Heart left ventricle (tissue), 16 donors: Measurements from ENCODE around the gene SMIM1. TPM values are rescaled to one million over a fixed set of nuclear protein-coding genes. Genes with fewer than 3 reads are reported as not detected.
A peak's percentile ranks its signal among the peaks of the same experiment; 100 is the strongest.

Experiments used
- ATAC-seq, 4 donors: fragments of 200-7000 bp; cut with Tn5 transposase; one replicate each; pipeline ENCODE4 v1.9.1; 2020 to 2022; ENCODE audit warnings: moderate library complexity in 4 of 4, mild to moderate bottlenecking in 3 of 4, moderate number of reproducible peaks in 1 of 4
- DNase-seq, 5 donors: peaks; one replicate each; pipeline ENCODE4 v3.0.0-alpha.2; 2020
- H3K27ac ChIP-seq, 12 donors: fragments of 200-600 bp; sonication (generic) in 4 of 12; one replicate each; pipeline versions ENCODE4 v1.5.0 to v1.8.0; 2016 to 2022; ENCODE audit warnings: mild to moderate bottlenecking in 2 of 12
- H3K27me3 ChIP-seq, 9 donors: fragments of 200-600 bp; sonication (generic) in 2 of 9; one replicate each; pipeline versions ENCODE4 v1.5.1 to v1.8.0; 2016 to 2022; ENCODE audit warnings: mild to moderate bottlenecking in 3 of 9
- H3K36me3 ChIP-seq, 9 donors: fragments of 200-600 bp; sonication (generic) in 2 of 9; one replicate each; pipeline versions ENCODE4 v1.5.0 to v1.8.0; 2018 to 2022; ENCODE audit warnings: mild to moderate bottlenecking in 2 of 9
- H3K4me1 ChIP-seq, 12 donors: fragments of 200-600 bp; sonication (generic) in 4 of 12; one replicate each; pipeline versions ENCODE4 v1.5.0 to v1.8.0; 2016 to 2022; ENCODE audit warnings: mild to moderate bottlenecking in 3 of 12
- H3K4me3 ChIP-seq, 12 donors: fragments of 200-600 bp; sonication (generic) in 4 of 12; one replicate each; pipeline versions ENCODE4 v1.5.0 to v1.8.0; 2017 to 2022; ENCODE audit warnings: mild to moderate bottlenecking in 9 of 12, moderate library complexity in 4 of 12
- H3K9me3 ChIP-seq, 12 donors: fragments of 200-600 bp; sonication (generic) in 4 of 12; one replicate each; pipeline versions ENCODE4 v1.5.0 to v1.8.0; 2016 to 2022; ENCODE audit warnings: mild to moderate bottlenecking in 1 of 12
- POLR2A ChIP-seq, 2 donors: fragments of 450-650 bp; IDR thresholded peaks; one replicate each; pipeline ENCODE4 v1.6.1; 2017; ENCODE audit warnings: antibody characterized with exemption in 2 of 2, mild to moderate bottlenecking in 2 of 2, moderate library complexity in 2 of 2
- WGBS, 4 donors: extraction: QIAGEN DNeasy Blood & Tissue Kit in 2 of 4; methylation state at CpG; one replicate each; pipeline versions ENCODE4 v1.1.5 to v1.1.7; 2013 to 2018; 5-methylcytosine and 5-hydroxymethylcytosine counted together
- intact Hi-C, 10 donors: fragments of 100-400 bp; cut with DNase I; formaldehyde crosslinking; loops; one replicate each; pipeline versions ENCODE4 v1.11.1 to v1.14.2; 2022
- polyA plus RNA-seq, 2 donors: library from polyadenylated mRNA; stranded (reverse); fragments of 200-250 nt; gene quantifications; one replicate each; pipeline ENCODE4 v1.2.3, GENCODE V29; 2013
- total RNA-seq, 9 donors: library from RNA; depleted of rRNA in 2 of 9; stranded (reverse); fragments of >200 nt in 2 of 9; fragmentation: NEBNext Ultra II Directional in 3 of 9; extraction: Animal tissue kit (Norgen Biotek cat#: 25700) in 3 of 9; gene quantifications; one replicate each; pipeline versions ENCODE4 v1.1.0 to v1.2.4, GENCODE V29; 2016 to 2023
- TF ChIP-seq, protein P1 (sequence below), 12 donors: fragments of 200-600 bp; sonication (generic) in 4 of 12; IDR thresholded peaks; one replicate each; pipeline versions ENCODE4 v1.5.0 to v1.8.0; 2018 to 2022; ENCODE audit warnings: antibody characterized with exemption in 12 of 12, mild to moderate bottlenecking in 5 of 12
- donor health status: ischemic (EF 13 %, LVEDD 7.1; RV severe dilation, severe dysfunction).
- donor health status: healthy with polysubstance abuse.
- donor health status: DM: no; HTN: yes; CAD: no.
- donor health status: DM: no; HTN: no; CAD: no.
- donor health status: ischemic (EF 25% LVEDD 6.9; RV normal size, moderate dysfunction).
- donor health status: ischemic (EF 25% LVEDD 5.7; RV mildly dilated, moderate dysfunction).
- donor health status: healthy.
- donor health status: DM: yes; HTN: yes; CAD: no.
- donor health status: ischemic (EF 35%, LVEDD 5.7; RV mildly dilated, moderate dysfunction).
- donor health status: nonischemic (EF 11% LVEDD 7.7; RV severe dilation, severe dysfunction).
- donor health status: DM: yes; HTN: yes; CAD: no.
- donor health status: PGD.
- donor health status: ischemic (EF 29% LVEDD 5.4; RV normal size, mild dysfunction).
- donor health status: nonischemic (EF 23%, LVEDD 6.1; RV moderate dilation, normal function).

The SMIM1 gene
- total and polyA plus RNA-seq, 11 donors, result 3.8 to 51.2 (median 11.7) TPM

DNA sequence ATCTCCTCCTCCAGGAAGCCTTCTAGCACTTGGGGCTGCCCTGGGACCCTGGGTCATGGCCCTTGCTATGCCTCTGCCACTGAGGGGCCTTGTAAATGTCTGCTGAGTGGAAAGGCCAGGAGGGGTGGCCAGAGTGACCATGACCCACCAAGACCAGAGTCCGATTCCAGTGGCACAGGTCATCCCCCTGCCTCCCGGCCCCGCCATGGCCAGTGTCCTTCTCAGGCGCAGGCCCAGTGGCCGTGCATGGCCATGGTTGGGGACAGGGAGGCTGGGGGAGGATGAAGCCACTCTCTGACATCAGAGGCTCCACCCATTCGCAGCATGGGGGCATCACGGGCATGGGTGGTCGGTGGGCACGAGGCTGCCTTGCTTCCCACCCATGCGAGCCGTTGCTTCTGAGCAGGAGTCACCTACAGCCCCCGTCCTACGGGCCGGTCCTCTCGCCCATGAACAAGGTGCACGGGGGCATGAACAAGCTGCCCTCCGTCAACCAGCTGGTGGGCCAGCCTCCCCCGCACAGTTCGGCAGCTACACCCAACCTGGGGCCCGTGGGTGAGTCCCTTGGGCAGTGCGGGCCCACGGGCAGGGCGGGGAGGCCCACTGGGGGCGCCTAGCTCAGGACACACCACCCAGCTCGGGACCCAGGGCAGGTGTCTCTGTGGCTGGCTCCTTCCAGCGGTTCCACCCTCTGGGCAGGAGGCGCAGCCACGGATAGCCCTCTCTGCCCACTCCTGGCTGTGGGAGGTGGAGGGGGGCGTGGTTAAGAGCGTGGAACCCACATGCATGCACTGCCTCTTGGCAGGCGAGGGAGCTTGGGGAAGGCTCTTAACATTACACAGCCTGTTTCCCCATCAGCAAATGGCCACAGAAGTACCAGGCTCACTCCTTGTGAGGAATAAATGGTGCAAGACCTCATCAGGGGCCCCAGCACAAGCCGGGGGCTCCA, 42.7 kb upstream of the SMIM1 start:
- peak in 1 of 5 donors; percentile 54 for DNase-seq
- TF ChIP-seq POLR2A (IDR thresholded peaks at IDR 0.05), result no peak
- TF ChIP-seq, protein P1, sequence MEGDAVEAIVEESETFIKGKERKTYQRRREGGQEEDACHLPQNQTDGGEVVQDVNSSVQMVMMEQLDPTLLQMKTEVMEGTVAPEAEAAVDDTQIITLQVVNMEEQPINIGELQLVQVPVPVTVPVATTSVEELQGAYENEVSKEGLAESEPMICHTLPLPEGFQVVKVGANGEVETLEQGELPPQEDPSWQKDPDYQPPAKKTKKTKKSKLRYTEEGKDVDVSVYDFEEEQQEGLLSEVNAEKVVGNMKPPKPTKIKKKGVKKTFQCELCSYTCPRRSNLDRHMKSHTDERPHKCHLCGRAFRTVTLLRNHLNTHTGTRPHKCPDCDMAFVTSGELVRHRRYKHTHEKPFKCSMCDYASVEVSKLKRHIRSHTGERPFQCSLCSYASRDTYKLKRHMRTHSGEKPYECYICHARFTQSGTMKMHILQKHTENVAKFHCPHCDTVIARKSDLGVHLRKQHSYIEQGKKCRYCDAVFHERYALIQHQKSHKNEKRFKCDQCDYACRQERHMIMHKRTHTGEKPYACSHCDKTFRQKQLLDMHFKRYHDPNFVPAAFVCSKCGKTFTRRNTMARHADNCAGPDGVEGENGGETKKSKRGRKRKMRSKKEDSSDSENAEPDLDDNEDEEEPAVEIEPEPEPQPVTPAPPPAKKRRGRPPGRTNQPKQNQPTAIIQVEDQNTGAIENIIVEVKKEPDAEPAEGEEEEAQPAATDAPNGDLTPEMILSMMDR (IDR thresholded peaks at IDR 0.05), result no peak
- H3K4me3 ChIP-seq, result no peak overlapping the region
- ATAC-seq, result peak in 1 of 4 donors; percentile 3
- H3K27me3 ChIP-seq, result peaks cover 0 to 36% (median 3%) of the 10 kb centered on the region in 9 donors
- no peaks in the 10 kb centered on the region for H3K36me3 ChIP-seq
- H3K4me1 ChIP-seq, result peaks cover 0 to 23% (median 7%) of the 10 kb centered on the region in 12 donors
- no peaks in the 10 kb centered on the region for H3K9me3 ChIP-seq
- intact Hi-C loops, result loop anchor here in 6 of 10 donors (5.0 to 10.0 kb wide), 6 partner anchors 43 to 235 kb away; partner anchors contain the start of gene TPRG1L (in 2 of the 6)
- 72 to 85% (median 80%) methylated on average over 24 to 32 of the region's 32 CpGs; no CpG with 5 or more reads in 1 of the 4 donors for WGBS, 4 donors
- H3K27ac ChIP-seq, result no peak overlapping the region

DNA sequence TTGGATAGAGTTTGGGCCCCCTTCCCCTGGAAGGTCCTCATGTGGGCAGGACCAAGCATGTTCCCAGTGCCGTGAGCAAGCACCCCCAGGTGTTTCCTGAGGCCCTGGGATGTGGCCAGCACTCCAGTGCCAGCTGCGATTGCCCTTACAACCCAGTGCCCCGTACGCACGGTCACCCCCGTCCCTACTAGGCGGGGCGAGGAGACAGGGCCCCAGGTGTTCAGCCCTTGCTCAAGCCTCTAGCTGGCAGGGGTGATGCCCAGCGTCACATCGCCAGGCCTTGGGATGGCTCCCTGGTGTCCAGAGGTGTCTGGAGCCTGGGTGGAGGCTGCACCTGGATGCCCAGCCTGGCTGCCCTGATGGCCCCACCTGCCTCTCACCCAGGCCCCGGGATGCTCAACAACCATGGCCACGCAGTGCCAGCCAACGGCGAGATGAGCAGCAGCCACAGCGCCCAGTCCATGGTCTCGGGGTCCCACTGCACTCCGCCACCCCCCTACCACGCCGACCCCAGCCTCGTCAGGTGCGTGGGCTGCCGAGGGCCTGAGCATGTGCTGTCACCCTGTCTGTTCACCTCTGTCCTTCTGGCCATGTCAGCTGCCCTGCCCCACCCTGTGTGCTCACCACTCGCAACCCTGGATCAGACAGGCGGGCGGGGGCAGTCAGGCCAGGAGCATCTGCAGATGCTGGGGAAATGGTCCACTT, 41.9 kb upstream of the SMIM1 start:
- H3K27me3 ChIP-seq, result peaks cover 0 to 36% (median 3%) of the 10 kb centered on the region in 9 donors
- 73 to 91% (median 84%) methylated on average over 11 to 25 of the region's 25 CpGs for WGBS, 4 donors
- H3K4me3 ChIP-seq, result no peak overlapping the region
- H3K9me3 ChIP-seq, result no peaks in the 10 kb centered on the region
- H3K36me3 ChIP-seq, result peaks cover 0 to 3% (median 0%) of the 10 kb centered on the region in 9 donors
- TF ChIP-seq POLR2A (IDR thresholded peaks at IDR 0.05), result no peak
- TF ChIP-seq, protein P1 (IDR thresholded peaks at IDR 0.05), result no peak
- peaks cover 0 to 23% (median 7%) of the 10 kb centered on the region in 12 donors for H3K4me1 ChIP-seq
- intact Hi-C loops, result no loop called here
- H3K27ac ChIP-seq, result no peak overlapping the region
- no peak for ATAC-seq
- DNase-seq, result peak in 1 of 5 donors; percentile 40

DNA sequence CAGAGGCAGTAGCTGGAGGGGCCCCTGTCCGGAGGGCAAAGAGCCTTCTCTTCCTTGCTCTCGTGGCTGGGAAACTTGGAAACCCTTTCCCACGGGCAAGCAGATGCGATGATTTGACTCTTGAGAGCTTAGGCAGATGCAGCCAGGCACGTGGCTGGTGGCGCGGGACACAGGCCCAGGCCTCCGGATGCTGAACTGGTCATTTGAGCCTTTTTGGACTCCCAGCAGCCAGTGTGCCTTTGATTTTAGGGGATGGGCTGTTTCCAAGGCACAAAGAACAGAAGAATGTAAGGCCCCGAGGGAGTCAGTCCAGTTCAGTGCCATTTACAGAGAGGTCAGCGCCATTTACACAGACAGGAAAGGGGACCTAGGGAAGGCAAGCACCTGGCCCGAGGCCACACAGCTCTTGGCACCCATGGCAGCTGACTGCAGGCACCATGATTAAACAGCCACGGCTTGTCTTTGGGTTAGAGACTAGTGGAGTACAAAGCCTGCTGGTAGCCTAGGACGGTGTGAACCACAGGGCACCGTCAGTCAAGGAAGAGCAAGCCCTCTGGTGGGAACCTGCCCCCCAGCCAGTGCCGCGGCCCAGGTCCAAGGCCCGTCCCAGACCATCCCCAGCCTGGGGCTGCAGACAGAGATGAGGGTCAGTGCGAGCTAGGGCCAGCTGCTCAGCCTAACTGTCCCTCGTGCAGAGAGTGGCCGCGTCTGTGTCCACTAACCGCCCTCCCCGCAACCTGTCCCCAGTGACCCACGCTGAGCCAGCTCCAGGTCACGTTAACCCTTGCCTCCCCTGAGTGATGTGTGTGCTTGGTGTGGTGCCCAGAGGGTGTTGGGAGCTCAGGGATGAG, 40.7 kb upstream of the SMIM1 start:
- Histone ChIP-seq H3K27ac (no peak overlapping the region), H3K4me3 (no peak overlapping the region), H3K4me1 (peaks cover 0 to 23% (median 8%) of the 10 kb centered on the region in 12 donors), H3K36me3 (peaks cover 0 to 14% (median 8%) of the 10 kb centered on the region in 9 donors), H3K9me3 (no peaks in the 10 kb centered on the region), H3K27me3 (peaks cover 0 to 34% (median 3%) of the 10 kb centered on the region in 9 donors)
- ATAC-seq, result peak in 1 of 4 donors; percentile 20
- intact Hi-C loops, result no loop called here
- DNase-seq, result peak in 1 of 5 donors; percentile 57
- no peak for TF ChIP-seq POLR2A (IDR thresholded peaks at IDR 0.05)
- TF ChIP-seq, protein P1 (IDR thresholded peaks at IDR 0.05), result no peak
- 48 to 57% (median 52%) methylated on average over 22 to 25 of the region's 25 CpGs for WGBS, 4 donors
